Left lung (tissue), 10 donors: ENCODE data around the gene SPTBN4. TPM values are rescaled to one million over a fixed set of nuclear protein-coding genes. Genes with fewer than 3 reads are reported as not detected.
"Not testable (repeated sequence)": the region's sequence is repeated elsewhere in the genome, so short reads cannot be mapped to it uniquely, and the experiment has no call there.

Source experiments
- ATAC-seq: fragments of 200-7000 bp; cut with Tn5 transposase; one replicate; pipeline ENCODE4 v1.9.1; 2020; ENCODE audit warnings: moderate library complexity
- DNase-seq, 4 donors: peaks; one replicate each; pipeline ENCODE4 v3.0.0-alpha.2; 2013 to 2020
- H3K27ac ChIP-seq, 2 donors: fragments of 200-600 bp; sonication (generic) in 1 of 2; one replicate each; pipeline versions ENCODE4 v1.5.0 to v1.8.0; 2020 to 2021
- H3K27me3 ChIP-seq, 2 donors: fragments of 200-600 bp; sonication (generic) in 1 of 2; one replicate each; pipeline versions ENCODE4 v1.5.0 to v1.8.0; 2020 to 2021
- H3K36me3 ChIP-seq, 2 donors: fragments of 200-600 bp; sonication (generic) in 1 of 2; one replicate each; pipeline versions ENCODE4 v1.5.0 to v1.8.0; 2020 to 2021
- H3K4me1 ChIP-seq, 2 donors: fragments of 200-600 bp; one replicate each; pipeline ENCODE4 v1.8.0; 2021
- H3K4me3 ChIP-seq, 2 donors: fragments of 200-600 bp; sonication (generic) in 1 of 2; one replicate each; pipeline versions ENCODE4 v1.5.0 to v1.8.0; 2020 to 2021; ENCODE audit warnings: mild to moderate bottlenecking in 1 of 2
- H3K9me3 ChIP-seq, 2 donors: fragments of 200-600 bp; sonication (generic) in 1 of 2; one replicate each; pipeline versions ENCODE4 v1.5.0 to v1.8.0; 2020 to 2021
- CTCF ChIP-seq, 2 donors: fragments of 200-600 bp; sonication (generic) in 1 of 2; IDR thresholded peaks; one replicate each; pipeline versions ENCODE4 v1.5.0 to v1.8.0; 2021; ENCODE audit warnings: antibody characterized with exemption in 2 of 2
- intact Hi-C, 2 donors: fragments of 100-400 bp; cut with DNase I; formaldehyde crosslinking; loops; one replicate each; pipeline versions ENCODE4 v1.11.2 to v1.14.2; 2022
- polyA plus RNA-seq, 6 donors: library from polyadenylated mRNA; unstranded; fragments of 120-200 nt; gene quantifications; one replicate each; pipeline ENCODE4 v1.2.1, GENCODE V29; 2013; ENCODE audit not compliant: insufficient read length in 6 of 6
- total RNA-seq, 2 donors: library from RNA; stranded (reverse); fragmentation: NEBNext Ultra II Directional; extraction: Animal tissue kit (Norgen Biotek cat#: 25700); gene quantifications; one replicate each; pipeline ENCODE4 v1.2.1, GENCODE V29; 2021
- donor health status: DM: no; HTN: yes; CAD: no.
- donor health status: DM: no; HTN: no; CAD: no.

Gene SPTBN4
- total and polyA plus RNA-seq, 8 donors = 0.42 to 2.5 (median 1.3) TPM

- peak in 1 of 4 donors; percentile 67 for DNase-seq
- intact Hi-C loops = no loop called here
Observed at GRCh38 chr19:40560092-40560507, 93.3 kb downstream of the SPTBN4 start.

GRCh38 chr19:40561947-40562346 is 95.1 kb downstream of the SPTBN4 start:
- DNase-seq = no peak
- Histone ChIP-seq H3K27ac (no peak overlapping the region), H3K36me3 (no peaks in the 10 kb centered on the region), H3K9me3 (no peaks in the 10 kb centered on the region), H3K4me3 (no peak overlapping the region), H3K4me1 (no peaks in the 10 kb centered on the region), H3K27me3 (peaks cover 25 to 81% of the 10 kb centered on the region in 2 donors)
- TF ChIP-seq CTCF (IDR thresholded peaks at IDR 0.05) = no peak
- ATAC-seq = no peak
- intact Hi-C loops = no loop called here

More at GRCh38 chr19:40560092-40560507, 93.3 kb downstream of the SPTBN4 start:
- H3K27me3 ChIP-seq = peaks cover 8 to 80% of the 10 kb centered on the region in 2 donors
- no peak for TF ChIP-seq CTCF (IDR thresholded peaks at IDR 0.05)
- no peaks in the 10 kb centered on the region for H3K9me3 ChIP-seq
- ATAC-seq = no peak
- no peaks in the 10 kb centered on the region for H3K36me3 ChIP-seq
- no peaks in the 10 kb centered on the region for H3K4me1 ChIP-seq
- no peak overlapping the region for H3K27ac ChIP-seq
- H3K4me3 ChIP-seq = no peak overlapping the region

GRCh38 chr19:40564535-40564934 is 97.7 kb downstream of the SPTBN4 start:
- ATAC-seq, intact Hi-C loops, H3K4me3 ChIP-seq, H3K4me1 ChIP-seq, H3K9me3 ChIP-seq, H3K36me3 ChIP-seq, H3K27ac ChIP-seq: not testable (repeated sequence)
- peak in 1 of 4 donors; percentile 3 for DNase-seq
- H3K27me3 ChIP-seq = peaks cover 43 to 100% of the 10 kb centered on the region in 2 donors

- Histone ChIP-seq H3K4me1 (peaks cover 7 to 13% of the 10 kb centered on the region in 2 donors), H3K4me3 (no peak overlapping the region), H3K27me3 (peaks cover 43 to 93% of the 10 kb centered on the region in 2 donors), H3K27ac (no peak overlapping the region), H3K9me3 (no peaks in the 10 kb centered on the region), H3K36me3 (no peaks in the 10 kb centered on the region)
- DNase-seq (peak in 1 of 4 donors; percentile 43), ATAC-seq (no peak)
- TF ChIP-seq CTCF (IDR thresholded peaks at IDR 0.05) = no peak
- intact Hi-C loops = no loop called here
Observed at GRCh38 chr19:40565355-40565754, 98.6 kb downstream of the SPTBN4 start.

- ATAC-seq = no peak
- Histone ChIP-seq H3K4me1 (peaks cover 7 to 15% of the 10 kb centered on the region in 2 donors), H3K36me3 (no peaks in the 10 kb centered on the region), H3K27me3 (peaks cover 43 to 87% of the 10 kb centered on the region in 2 donors), H3K27ac (no peak overlapping the region), H3K4me3 (no peak overlapping the region), H3K9me3 (no peaks in the 10 kb centered on the region)
- intact Hi-C loops = no loop called here
- no peak for TF ChIP-seq CTCF (IDR thresholded peaks at IDR 0.05)
- peak in 1 of 4 donors; percentile 71 for DNase-seq
Observed at GRCh38 chr19:40565910-40566495, 99.2 kb downstream of the SPTBN4 start.
